Memory B cell (primary cell): ENCODE results near the gene PDE2A.
"Not testable (repeated sequence)": the region's sequence is repeated elsewhere in the genome, so short reads cannot be mapped to it uniquely, and the experiment has no call there.

Source experiments
- ATAC-seq: fragments of 150-1000 bp; cut with Tn5 transposase; 2 replicates; pipeline ENCODE4 v1.10.0; 2021; ENCODE audit warnings: low read depth, mild to moderate bottlenecking, moderate library complexity
- DNase-seq, 2 donors: peaks; one replicate each; pipeline ENCODE4 v3.0.0; 2022; ENCODE audit warnings: low spot score in 2 of 2
- H3K27ac Mint-ChIP-seq: one replicate; pipeline ENCODE4 v1.8.0; 2022; ENCODE audit warnings: mild to moderate bottlenecking, moderate library complexity, mixed read lengths
- H3K27me3 Mint-ChIP-seq: one replicate; pipeline ENCODE4 v1.8.0; 2022; ENCODE audit warnings: mixed read lengths
- H3K36me3 Mint-ChIP-seq: one replicate; pipeline ENCODE4 v1.8.0; 2022; ENCODE audit warnings: mild to moderate bottlenecking, mixed read lengths
- H3K4me1 Mint-ChIP-seq: one replicate; pipeline ENCODE4 v1.8.0; 2022; ENCODE audit warnings: mixed read lengths
- H3K4me3 Mint-ChIP-seq: one replicate; pipeline ENCODE4 v1.8.0; 2022; ENCODE audit warnings: mild to moderate bottlenecking, moderate library complexity, mixed read lengths
- H3K9me3 Mint-ChIP-seq: one replicate; pipeline ENCODE4 v1.8.0; 2022; ENCODE audit warnings: mixed read lengths

PDE2A gene

DNA sequence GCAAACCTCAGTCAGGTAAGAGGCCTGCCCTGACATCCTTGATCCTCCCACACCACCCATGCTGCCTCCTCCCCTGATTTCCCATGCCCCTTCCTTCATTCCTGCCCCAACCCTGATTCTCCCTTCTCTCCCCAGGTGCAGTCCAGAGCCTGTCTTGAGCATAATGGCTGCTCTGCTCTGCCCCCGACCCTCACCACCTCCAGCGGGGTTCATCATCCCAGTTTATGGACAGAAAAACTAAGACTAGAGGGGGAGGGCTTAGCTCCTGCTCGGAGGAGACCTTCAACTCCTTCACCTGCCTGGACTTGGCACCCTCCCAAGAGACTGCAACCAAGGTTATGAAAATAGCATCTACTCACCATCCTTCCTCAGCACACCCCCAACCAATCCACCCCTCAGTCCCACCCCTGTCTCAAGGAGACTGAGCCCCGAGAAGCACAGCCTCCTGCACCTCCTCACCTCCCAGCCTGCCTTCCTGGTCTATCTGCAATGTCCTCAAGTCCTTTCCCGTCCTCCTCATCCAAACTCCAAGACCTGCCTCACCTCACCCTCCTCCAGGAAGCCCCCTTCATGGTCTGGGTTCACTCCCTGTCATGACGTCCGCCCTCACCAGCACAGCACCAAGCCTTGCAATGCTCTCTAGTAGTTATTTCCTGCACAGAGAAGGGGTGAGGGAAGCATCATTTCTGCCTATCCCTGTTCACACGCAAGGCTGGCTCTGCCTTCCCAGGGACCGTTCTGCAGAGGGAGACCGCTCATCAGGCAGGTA lies 103.1 kb downstream of the PDE2A start:
- no peaks in the 10 kb centered on the region for H3K9me3 Mint-ChIP-seq
- no peak for ATAC-seq
- H3K4me3 Mint-ChIP-seq: no peak overlapping the region
- DNase-seq: no peak
- peaks cover 35% of the 10 kb centered on the region for H3K27me3 Mint-ChIP-seq
- H3K36me3 Mint-ChIP-seq: no peaks in the 10 kb centered on the region
- peaks cover 6% of the 10 kb centered on the region for H3K4me1 Mint-ChIP-seq
- H3K27ac Mint-ChIP-seq: no peak overlapping the region

DNA sequence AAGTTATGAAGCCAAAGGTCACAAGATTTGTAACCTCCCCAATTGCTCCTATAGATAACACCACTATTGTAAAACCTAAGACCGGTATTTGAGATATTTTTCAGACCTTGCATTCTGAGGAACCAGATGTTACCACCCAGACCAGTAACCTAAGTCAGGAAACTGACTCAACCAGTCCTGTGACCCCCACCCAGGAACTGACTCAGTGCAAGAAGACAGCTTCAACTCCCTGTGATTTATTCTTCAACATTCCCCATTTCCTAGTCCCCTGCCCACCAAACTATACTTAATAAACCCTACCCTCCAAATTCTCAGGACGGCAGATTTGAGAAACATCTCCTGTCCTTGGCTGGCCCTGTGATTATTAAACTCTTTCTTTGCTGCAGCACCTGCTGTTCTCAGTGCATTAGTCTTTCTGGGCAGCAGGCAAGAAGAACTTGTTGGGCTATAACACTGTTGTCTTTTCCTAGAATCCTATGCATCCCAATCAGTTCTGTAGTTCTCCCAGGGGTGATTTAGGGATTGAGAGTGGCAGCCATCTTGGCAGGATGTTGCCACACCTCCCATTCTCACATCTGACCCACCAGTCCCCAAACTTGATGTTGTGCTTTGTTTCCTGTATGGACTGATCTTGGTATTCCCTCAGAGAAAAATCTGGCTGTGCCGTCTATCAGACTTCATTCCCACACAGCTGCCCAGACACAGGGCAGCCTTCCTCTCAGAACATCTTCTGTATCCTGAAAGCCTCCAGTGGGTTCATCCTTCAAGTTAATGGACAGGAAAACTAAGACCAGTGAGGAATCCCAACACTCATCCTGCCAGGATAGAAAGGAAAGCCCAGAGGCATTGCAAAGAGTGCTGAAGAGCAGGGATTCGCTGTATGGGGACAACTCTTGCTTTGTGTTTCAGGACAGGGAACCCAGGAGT lies 104.0 kb downstream of the PDE2A start:
- Mint-ChIP-seq H3K4me3 (no peak overlapping the region), H3K27ac (no peak overlapping the region), H3K27me3 (peaks cover 33% of the 10 kb centered on the region), H3K4me1 (peaks cover 6% of the 10 kb centered on the region), H3K9me3 (no peaks in the 10 kb centered on the region), H3K36me3 (no peaks in the 10 kb centered on the region)
- DNase-seq: no peak
- no peak for ATAC-seq

DNA sequence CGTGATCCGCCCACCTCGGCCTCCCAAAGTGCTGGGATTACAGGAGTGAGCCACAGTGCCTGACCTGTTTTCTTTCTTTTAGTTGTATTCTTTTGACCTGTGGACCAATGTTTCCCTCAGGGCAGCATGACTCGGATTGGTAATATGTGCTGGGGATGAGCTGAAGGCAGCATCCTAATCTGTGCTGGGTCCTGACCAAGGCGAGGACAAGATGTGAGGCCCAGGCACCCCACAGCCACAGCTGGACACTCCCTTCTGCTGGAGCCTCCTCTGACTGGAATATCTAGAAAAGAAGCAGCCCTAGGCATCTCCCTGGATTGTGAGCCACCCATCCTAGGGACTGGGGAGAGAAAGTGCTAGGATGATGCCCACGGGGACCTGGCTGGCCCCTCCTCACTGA lies 105.4 kb downstream of the PDE2A start:
- no peak for DNase-seq
- H3K4me3 Mint-ChIP-seq: no peak overlapping the region
- H3K4me1 Mint-ChIP-seq: peaks cover 3% of the 10 kb centered on the region
- H3K27me3 Mint-ChIP-seq: peaks cover 22% of the 10 kb centered on the region
- no peaks in the 10 kb centered on the region for H3K9me3 Mint-ChIP-seq
- ATAC-seq: no peak
- no peak overlapping the region for H3K27ac Mint-ChIP-seq
- no peaks in the 10 kb centered on the region for H3K36me3 Mint-ChIP-seq

DNA sequence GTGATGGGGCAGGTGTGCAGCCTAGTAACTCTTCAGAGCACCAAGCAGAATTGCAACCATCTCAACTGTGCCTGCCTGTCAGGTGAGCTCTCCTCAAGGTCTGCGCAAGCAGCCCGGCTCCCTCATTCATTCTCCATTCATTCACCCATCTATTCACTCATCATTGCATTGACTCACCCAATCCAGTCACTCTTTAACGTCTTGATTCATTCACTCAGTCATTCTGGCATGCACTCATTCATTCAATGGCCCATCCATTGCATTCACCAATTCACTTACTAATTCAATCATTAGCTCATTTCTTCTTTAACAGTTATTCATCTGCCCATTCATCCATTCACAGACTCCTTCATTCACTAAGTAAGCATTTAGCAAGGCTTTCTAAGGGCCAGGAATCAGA lies 111.8 kb downstream of the PDE2A start:
- Mint-ChIP-seq H3K4me1 (no peaks in the 10 kb centered on the region), H3K27me3 (no peaks in the 10 kb centered on the region), H3K36me3 (no peaks in the 10 kb centered on the region), H3K27ac (no peak overlapping the region), H3K4me3 (no peak overlapping the region), H3K9me3 (no peaks in the 10 kb centered on the region)
- ATAC-seq: no peak
- no peak for DNase-seq

DNA sequence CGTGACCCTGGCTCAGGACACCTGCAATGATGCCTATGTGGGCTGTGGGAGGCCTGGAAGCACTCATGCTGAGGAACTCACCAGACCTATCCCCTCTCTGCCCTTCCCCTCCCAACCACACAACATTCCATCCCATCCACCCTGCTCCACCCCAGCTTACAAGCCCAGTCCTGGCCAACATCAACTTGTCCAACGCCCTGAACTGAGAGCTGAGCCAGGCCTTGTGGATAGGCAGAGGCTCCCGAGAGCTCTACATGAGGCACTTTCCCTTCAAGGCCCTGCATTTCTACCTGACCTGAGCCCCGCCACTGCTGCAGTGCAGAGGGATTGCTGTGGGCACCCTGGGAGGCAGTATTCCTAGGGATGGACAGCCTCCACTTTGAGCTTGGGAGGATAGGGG lies 112.4 kb downstream of the PDE2A start:
- Mint-ChIP-seq H3K27me3 (no peaks in the 10 kb centered on the region), H3K4me3 (no peak overlapping the region), H3K9me3 (no peaks in the 10 kb centered on the region), H3K27ac (no peak overlapping the region), H3K4me1 (no peaks in the 10 kb centered on the region), H3K36me3 (no peaks in the 10 kb centered on the region)
- ATAC-seq (no peak), DNase-seq (no peak)

DNA sequence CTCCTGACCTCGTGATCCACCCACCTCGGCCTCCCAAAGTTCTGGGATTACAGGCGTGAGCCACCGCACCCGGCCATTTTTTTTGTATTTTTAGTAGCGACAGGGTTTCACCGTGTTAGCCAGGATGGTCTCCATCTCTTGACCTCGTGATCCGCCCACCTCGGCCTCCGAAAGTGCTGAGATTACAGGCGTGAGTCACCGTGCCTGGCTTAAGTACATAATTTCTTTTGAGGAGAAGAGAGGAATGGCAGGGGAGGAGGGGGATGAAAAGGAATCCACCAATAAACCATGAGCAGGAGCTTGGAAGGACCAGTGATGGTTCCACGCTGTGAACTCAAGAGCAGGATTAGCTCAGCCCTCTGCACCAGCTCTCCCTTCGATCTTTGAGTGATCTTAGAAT lies 113.4 kb downstream of the PDE2A start:
- not testable (repeated sequence) for H3K27me3 Mint-ChIP-seq, H3K27ac Mint-ChIP-seq, H3K36me3 Mint-ChIP-seq, H3K9me3 Mint-ChIP-seq, H3K4me1 Mint-ChIP-seq, H3K4me3 Mint-ChIP-seq, ATAC-seq, DNase-seq

DNA sequence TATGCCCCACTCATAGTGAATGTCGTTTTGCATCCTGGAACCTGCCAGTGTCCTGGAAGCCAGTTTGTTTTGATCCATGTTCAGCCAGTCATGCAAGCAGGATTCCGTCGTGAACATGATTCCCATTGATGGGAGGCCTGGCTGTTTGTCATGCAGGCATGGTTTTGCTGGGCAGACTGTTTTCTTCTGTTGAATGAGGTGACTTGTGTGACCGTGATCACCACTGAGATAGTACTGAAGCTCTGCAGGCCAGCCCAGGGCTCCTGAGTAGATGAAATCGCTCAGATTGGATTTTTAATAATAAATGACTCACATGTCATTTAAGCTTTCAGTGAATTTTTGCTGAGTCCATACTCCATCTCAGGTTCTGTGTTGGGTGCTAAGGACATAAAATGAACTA lies 117.8 kb downstream of the PDE2A start:
- Mint-ChIP-seq H3K27me3 (peaks cover 13% of the 10 kb centered on the region), H3K36me3 (no peaks in the 10 kb centered on the region), H3K4me1 (no peaks in the 10 kb centered on the region), H3K4me3 (no peak overlapping the region), H3K27ac (no peak overlapping the region), H3K9me3 (no peaks in the 10 kb centered on the region)
- DNase-seq (no peak), ATAC-seq (no peak)

DNA sequence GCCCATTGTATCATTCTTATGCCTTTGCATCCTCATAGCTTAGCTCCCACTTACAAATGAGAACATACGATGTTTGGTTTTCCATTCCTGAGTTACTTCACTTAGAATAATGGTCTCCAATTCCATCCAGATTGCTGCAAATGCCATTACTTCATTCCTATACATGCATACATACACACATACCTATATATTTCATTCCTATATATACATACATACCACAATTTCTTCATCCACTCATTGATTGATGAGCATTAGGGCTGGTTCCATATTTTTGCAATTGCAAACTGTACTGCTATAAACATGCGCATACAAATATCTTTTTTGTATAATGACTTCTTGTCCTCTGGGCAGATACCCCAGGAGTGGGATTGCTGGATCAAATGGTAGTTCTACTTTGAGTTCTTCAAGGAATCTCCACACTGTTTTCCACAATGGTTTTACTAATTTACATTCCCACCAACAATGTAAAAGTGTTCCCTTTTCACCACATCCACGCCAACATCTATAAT lies 119.2 kb downstream of the PDE2A start:
- not testable (repeated sequence) for DNase-seq, H3K9me3 Mint-ChIP-seq, H3K4me1 Mint-ChIP-seq, H3K27ac Mint-ChIP-seq, H3K4me3 Mint-ChIP-seq, ATAC-seq, H3K36me3 Mint-ChIP-seq
- H3K27me3 Mint-ChIP-seq: peaks cover 13% of the 10 kb centered on the region

DNA sequence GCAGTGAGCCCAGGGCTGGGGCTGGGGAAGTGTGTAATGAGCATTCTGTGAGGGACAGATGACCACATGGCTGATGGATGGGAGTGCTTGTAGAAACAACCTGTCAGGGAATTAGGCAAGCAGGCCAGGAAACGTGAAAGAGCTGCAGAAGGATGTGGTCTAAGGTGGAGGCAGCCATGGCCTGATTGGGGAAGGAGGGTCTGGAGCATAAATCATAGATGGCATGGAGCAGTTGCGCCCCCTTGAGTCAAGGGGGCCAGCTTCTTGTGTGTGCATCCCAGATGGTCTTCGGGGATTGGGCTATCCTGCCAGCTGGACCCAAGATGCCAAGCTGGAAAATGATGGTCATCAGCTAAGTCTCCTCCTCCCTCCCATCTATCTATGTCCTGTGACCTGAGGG lies 120.5 kb downstream of the PDE2A start:
- Mint-ChIP-seq H3K27ac (no peak overlapping the region), H3K36me3 (no peaks in the 10 kb centered on the region), H3K4me3 (no peak overlapping the region), H3K9me3 (no peaks in the 10 kb centered on the region), H3K27me3 (peaks cover 17% of the 10 kb centered on the region), H3K4me1 (no peaks in the 10 kb centered on the region)
- DNase-seq (no peak), ATAC-seq (no peak)

DNA sequence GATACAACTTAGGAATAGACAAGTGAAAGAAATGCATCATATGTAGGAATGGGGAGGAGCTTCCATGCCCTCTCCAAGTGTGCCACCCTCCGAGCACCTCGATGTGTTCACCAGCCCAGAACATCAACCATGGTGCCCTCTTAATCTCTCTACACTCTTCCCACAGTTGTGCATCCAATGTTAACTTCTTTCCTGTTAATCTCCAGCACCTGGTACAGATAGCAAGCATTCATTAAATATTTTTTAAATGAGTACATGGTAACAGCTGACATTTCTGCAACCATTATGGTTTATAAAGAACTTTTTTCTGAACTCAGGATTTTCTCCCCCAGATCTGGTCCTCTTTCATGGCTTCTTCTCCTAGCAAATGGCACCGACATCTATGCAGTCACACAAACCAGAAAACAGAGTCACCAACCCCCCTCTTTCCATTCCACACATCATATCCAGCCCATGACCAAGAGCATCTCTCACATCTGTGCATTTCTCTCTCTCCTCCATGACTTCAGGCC lies 121.8 kb downstream of the PDE2A start:
- Mint-ChIP-seq H3K9me3 (no peaks in the 10 kb centered on the region), H3K4me1 (no peaks in the 10 kb centered on the region), H3K27ac (no peak overlapping the region), H3K36me3 (no peaks in the 10 kb centered on the region), H3K27me3 (peaks cover 17% of the 10 kb centered on the region), H3K4me3 (no peak overlapping the region)
- no peak for DNase-seq
- no peak for ATAC-seq

DNA sequence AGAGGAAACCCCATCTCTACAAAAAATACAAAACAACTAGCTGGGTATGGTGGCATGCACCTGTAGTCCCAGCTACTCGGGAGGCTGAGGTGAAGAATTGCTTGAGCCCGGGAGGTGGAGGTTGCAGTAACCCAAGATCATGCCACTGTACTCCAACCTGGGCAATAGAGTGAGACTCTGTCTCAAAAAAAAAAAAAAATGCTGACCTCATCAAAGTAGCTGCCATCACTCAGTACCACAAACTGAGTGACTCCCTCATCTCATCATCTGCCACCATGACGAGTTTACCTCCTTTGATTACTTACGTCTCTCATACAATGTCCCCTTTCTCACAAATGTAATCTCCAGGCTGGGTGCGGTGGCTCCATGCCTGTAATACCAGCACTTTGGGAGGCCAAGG lies 122.7 kb downstream of the PDE2A start:
- H3K27me3 Mint-ChIP-seq: peaks cover 15% of the 10 kb centered on the region
- ATAC-seq (no peak), DNase-seq (no peak)
- H3K4me1 Mint-ChIP-seq: no peaks in the 10 kb centered on the region
- no peaks in the 10 kb centered on the region for H3K36me3 Mint-ChIP-seq
- H3K27ac Mint-ChIP-seq: no peak overlapping the region
- H3K4me3 Mint-ChIP-seq: no peak overlapping the region
- H3K9me3 Mint-ChIP-seq: no peaks in the 10 kb centered on the region

DNA sequence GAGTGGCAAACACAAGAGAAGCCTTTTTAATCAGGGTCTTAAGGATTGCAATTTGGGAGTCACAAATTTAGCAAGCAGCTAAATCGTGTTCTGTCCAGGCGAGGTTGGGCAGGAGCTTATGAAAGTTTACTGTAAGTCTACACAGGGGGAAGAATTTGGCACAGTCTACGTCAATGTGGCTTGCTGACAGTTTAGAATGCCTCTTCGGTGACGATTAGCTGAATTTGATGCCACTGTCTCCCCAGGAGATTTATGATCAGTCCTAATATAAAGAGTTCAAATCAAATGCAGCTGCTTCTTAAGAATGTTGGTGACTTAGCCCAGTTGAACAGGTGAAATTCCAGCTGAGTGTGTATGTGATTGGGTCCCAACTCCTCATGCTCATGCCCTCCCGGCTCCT lies 125.8 kb downstream of the PDE2A start:
- no peak overlapping the region for H3K27ac Mint-ChIP-seq
- peaks cover 25% of the 10 kb centered on the region for H3K27me3 Mint-ChIP-seq

DNA sequence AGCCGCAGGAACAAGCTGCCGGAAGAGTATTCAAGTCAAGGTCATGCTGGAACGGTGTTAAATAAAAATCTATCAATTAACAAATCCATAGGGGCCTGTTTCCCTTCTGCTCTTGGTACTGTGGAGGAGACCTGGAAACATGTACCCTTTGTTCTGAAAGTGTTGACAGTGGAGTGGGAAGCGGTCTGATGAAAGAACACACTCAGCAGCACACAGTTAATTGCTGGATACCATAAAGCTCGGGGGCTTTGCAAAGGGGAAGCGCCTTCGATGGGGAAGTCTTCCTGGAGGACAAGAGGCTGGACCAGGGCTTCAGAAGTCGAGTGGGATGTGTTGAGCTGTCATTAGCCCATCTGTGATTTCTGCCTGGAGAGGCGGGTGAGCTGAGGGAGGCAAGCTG lies 127.4 kb downstream of the PDE2A start:
- Mint-ChIP-seq H3K9me3 (no peaks in the 10 kb centered on the region), H3K4me3 (no peak overlapping the region), H3K4me1 (no peaks in the 10 kb centered on the region), H3K36me3 (no peaks in the 10 kb centered on the region), H3K27ac (no peak overlapping the region), H3K27me3 (peaks cover 23% of the 10 kb centered on the region)
- DNase-seq (no peak), ATAC-seq (no peak)

More for the DNA sequence above, 125.8 kb downstream of the PDE2A start:
- Mint-ChIP-seq H3K9me3 (no peaks in the 10 kb centered on the region), H3K4me3 (no peak overlapping the region), H3K4me1 (no peaks in the 10 kb centered on the region), H3K36me3 (no peaks in the 10 kb centered on the region)
- ATAC-seq (no peak), DNase-seq (no peak)

DNA sequence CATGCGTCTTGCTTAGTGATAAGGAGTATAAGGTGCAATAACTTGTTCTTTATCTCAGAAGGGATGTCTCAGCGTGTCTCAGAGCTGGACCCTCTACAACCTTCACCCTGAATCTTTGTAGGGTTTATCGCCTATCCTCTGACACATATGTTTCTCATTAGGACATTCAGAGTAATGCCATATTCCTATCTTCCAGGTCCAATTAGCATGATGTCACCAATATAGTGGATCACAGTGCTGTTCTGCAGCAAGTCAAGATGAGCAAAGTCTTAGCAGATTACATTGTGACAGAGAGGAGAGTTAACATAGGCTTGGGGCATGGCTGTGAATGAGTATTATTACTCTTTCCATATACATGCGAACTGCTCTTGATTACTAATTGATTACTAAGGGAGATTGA lies 129.6 kb downstream of the PDE2A start:
- H3K4me3 Mint-ChIP-seq: no peak overlapping the region
- no peak overlapping the region for H3K27ac Mint-ChIP-seq
- peaks cover 1% of the 10 kb centered on the region for H3K36me3 Mint-ChIP-seq
- peaks cover 22% of the 10 kb centered on the region for H3K27me3 Mint-ChIP-seq
- peaks cover 3% of the 10 kb centered on the region for H3K9me3 Mint-ChIP-seq
- DNase-seq: no peak
- H3K4me1 Mint-ChIP-seq: no peaks in the 10 kb centered on the region
- ATAC-seq: no peak
